Uterus (tissue), 2 donors: ENCODE measurements around the gene ASPHD1.

ENCODE experiments used
- POLR2A ChIP-seq, 2 donors: fragments of 450-650 bp; IDR thresholded peaks; one replicate each; pipeline ENCODE4 v1.6.1; 2016; ENCODE audit warnings: antibody characterized with exemption in 2 of 2, mild to moderate bottlenecking in 1 of 2, moderate library complexity in 1 of 2
- TF ChIP-seq, protein P1 (sequence below), 4 experiments: fragments of 200-600 bp in 2 of 4; fragments of 450-650 bp in 2 of 4; sonication (generic) in 2 of 4; IDR thresholded peaks; one replicate each; pipeline ENCODE4 v1.5.1; 2016 to 2019; ENCODE audit warnings: antibody characterized with exemption in 4 of 4, mild to moderate bottlenecking in 2 of 4, moderate library complexity in 1 of 4

DNA sequence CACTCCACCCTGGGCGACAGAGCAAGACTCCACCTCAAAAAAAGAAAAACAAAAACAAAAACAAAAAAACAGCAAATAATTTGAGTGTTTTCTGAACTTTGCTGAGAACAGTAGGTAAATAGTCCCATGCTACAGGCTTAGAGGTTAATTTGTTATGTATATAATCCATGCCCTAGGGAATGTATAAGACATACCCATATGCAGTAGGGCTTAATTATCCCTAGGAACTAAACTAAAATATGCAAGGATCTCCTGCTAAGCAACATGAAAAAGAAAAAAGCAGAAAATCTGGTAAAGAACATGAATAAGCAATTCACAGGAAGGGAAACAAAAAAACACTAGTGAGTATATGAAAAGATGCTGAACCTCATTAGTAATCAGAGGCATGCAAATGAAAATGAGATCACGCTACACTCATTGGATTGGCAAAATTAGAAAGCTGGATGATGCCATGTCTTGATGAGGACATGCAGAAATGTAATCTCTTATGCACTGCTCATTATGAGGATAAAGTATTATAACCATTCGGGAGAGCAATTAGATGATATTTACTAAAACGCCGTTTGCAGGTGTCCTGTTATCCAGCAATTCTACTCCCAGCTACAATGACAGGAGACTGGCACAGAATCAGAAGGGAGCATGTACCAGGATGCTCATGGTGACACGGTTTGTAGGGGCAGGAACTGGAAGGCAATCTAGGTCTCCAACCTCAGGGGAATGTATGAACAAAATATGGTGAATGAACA lies 20.2 kb downstream of the ASPHD1 start:
- TF ChIP-seq, protein P1, sequence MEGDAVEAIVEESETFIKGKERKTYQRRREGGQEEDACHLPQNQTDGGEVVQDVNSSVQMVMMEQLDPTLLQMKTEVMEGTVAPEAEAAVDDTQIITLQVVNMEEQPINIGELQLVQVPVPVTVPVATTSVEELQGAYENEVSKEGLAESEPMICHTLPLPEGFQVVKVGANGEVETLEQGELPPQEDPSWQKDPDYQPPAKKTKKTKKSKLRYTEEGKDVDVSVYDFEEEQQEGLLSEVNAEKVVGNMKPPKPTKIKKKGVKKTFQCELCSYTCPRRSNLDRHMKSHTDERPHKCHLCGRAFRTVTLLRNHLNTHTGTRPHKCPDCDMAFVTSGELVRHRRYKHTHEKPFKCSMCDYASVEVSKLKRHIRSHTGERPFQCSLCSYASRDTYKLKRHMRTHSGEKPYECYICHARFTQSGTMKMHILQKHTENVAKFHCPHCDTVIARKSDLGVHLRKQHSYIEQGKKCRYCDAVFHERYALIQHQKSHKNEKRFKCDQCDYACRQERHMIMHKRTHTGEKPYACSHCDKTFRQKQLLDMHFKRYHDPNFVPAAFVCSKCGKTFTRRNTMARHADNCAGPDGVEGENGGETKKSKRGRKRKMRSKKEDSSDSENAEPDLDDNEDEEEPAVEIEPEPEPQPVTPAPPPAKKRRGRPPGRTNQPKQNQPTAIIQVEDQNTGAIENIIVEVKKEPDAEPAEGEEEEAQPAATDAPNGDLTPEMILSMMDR (IDR thresholded peaks at IDR 0.05) = no peak
- no peak for TF ChIP-seq POLR2A (IDR thresholded peaks at IDR 0.05)
